CD8-positive, alpha-beta memory T cell (primary cell): ENCODE results near the gene BPI. TPM values are rescaled to one million over a fixed set of nuclear protein-coding genes. Genes with fewer than 3 reads are reported as not detected.
"Not testable (repeated sequence)": the region's sequence is repeated elsewhere in the genome, so short reads cannot be mapped to it uniquely, and the experiment has no call there.

Source experiments
- CTCF ChIA-PET: fragments of 350-600 bp; sonication (Branson Sonifier 250); formaldehyde crosslinking; loops from one replicate; lab custom pipeline; 2021; ENCODE audit warnings: antibody characterized with exemption; lab: Charles Lee
- POLR2A ChIA-PET: fragments of 350-600 bp; sonication (Branson Sonifier 250); formaldehyde crosslinking; loops from one replicate; lab custom pipeline; 2021; ENCODE audit warnings: antibody characterized with exemption; lab: Charles Lee
- DNase-seq, 5 donors: peaks; one replicate each; pipeline versions ENCODE4 v3.0.0 to v3.0.0-alpha.2; 2020 to 2022; ENCODE audit warnings: mixed read lengths in 1 of 5
- H3K27ac ChIP-seq: one replicate; pipeline ENCODE4 v1.7.0; 2013; ENCODE audit warnings: low read depth, mild to moderate bottlenecking, low read length, moderate library complexity
- H3K27me3 ChIP-seq: 2 replicates; pipeline ENCODE4 v1.7.0; 2013; ENCODE audit warnings: low read length, mild to moderate bottlenecking; ENCODE audit not compliant: insufficient read depth, poor library complexity, severe bottlenecking
- H3K36me3 ChIP-seq: 2 replicates; pipeline ENCODE4 v1.7.0; 2013; ENCODE audit warnings: mild to moderate bottlenecking, low read length, moderate library complexity; ENCODE audit not compliant: insufficient read depth
- H3K4me1 ChIP-seq: 2 replicates; pipeline ENCODE4 v1.7.0; 2013; ENCODE audit warnings: mild to moderate bottlenecking, low read length, moderate library complexity; ENCODE audit not compliant: insufficient read depth
- H3K4me3 ChIP-seq: 2 replicates; pipeline ENCODE4 v1.7.0; 2013; ENCODE audit warnings: mild to moderate bottlenecking, low read length
- H3K9me3 ChIP-seq: 2 replicates; pipeline ENCODE4 v1.7.0; 2013; ENCODE audit warnings: mild to moderate bottlenecking, low read length
- H3K27ac Mint-ChIP-seq, 8 donors: one replicate each; pipeline ENCODE4 v1.8.0; 2020 to 2021; ENCODE audit warnings: mixed read lengths in 8 of 8, mild to moderate bottlenecking in 6 of 8, inconsistent platforms in 3 of 8, moderate library complexity in 3 of 8
- H3K27me3 Mint-ChIP-seq, 2 donors: one replicate each; pipeline ENCODE4 v1.8.0; 2020 to 2021; ENCODE audit warnings: mixed read lengths in 2 of 2, mild to moderate bottlenecking in 1 of 2, moderate library complexity in 1 of 2
- H3K36me3 Mint-ChIP-seq, 3 donors: one replicate each; pipeline ENCODE4 v1.8.0; 2020 to 2021; ENCODE audit warnings: mixed read lengths in 3 of 3, inconsistent platforms in 1 of 3, mild to moderate bottlenecking in 1 of 3
- H3K4me1 Mint-ChIP-seq, 3 donors: one replicate each; pipeline ENCODE4 v1.8.0; 2020 to 2021; ENCODE audit warnings: mixed read lengths in 3 of 3, inconsistent platforms in 1 of 3, mild to moderate bottlenecking in 1 of 3
- H3K4me3 Mint-ChIP-seq, 7 donors: one replicate each; pipeline ENCODE4 v1.8.0; 2020 to 2021; ENCODE audit warnings: mixed read lengths in 7 of 7, mild to moderate bottlenecking in 6 of 7, moderate library complexity in 4 of 7, inconsistent platforms in 2 of 7
- H3K9me3 Mint-ChIP-seq, 5 donors: one replicate each; pipeline ENCODE4 v1.8.0; 2020 to 2022; ENCODE audit warnings: mixed read lengths in 5 of 5, mild to moderate bottlenecking in 3 of 5, moderate library complexity in 2 of 5, inconsistent platforms in 1 of 5
- polyA plus RNA-seq: library from polyadenylated mRNA; unstranded; fragments of 300-500 nt; fragmentation: Illumina TruSeq; gene quantifications from one replicate; pipeline ENCODE4 v1.2.3, GENCODE V29; 2021
- total RNA-seq, 2 experiments: library from RNA; stranded (reverse); gene quantifications; one replicate each; pipeline ENCODE4 v1.2.3, GENCODE V29; 2021

Gene BPI
- total and polyA plus RNA-seq, 3 experiments from 2014 or later: not detected

DNA sequence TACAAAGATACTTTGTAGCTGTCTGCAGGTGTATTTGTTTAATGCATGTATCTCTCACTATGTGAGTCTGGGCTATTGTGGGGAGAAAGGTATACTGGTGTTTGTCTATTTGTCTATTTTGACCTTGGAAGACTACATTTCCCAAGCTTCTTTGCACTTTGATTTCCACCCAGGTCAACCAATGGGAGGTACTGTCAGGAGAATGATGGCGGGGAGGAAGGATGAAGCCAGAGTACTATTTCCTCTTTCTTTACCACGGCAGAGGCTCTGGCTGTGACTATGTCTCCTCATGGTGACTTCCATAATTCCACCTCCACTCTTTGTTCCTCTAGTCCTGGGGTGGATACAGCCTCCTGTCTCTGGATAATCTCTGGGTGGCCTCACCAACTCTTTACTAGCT lies 65.4 kb downstream of the BPI start:
- ChIA-PET CTCF (no interaction called here), POLR2A (no interaction called here)

DNA sequence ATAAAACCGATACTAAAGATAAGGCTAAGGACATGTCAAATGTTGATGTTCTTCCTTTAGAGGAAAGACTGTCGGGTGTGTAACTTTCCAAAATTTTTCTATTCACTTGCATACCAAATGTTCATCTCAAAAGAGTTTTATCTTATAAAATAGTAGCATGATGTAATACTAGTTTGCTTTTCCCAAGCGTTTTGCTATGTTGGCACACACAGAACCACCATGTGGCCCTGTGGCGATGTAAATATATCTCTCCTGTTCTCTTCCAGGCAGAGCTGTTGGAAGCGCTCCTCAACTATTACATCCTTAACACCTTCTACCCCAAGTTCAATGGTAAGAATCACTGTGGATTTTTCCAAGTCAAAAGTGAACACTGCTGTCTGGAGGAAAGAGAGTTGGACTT lies 68.8 kb downstream of the BPI start:
- Histone ChIP-seq H3K4me1 (no peaks in the 10 kb centered on the region), H3K9me3 (no peaks in the 10 kb centered on the region), H3K27me3 (no peaks in the 10 kb centered on the region), H3K4me3 (no peak overlapping the region), H3K27ac (no peak overlapping the region), H3K36me3 (no peaks in the 10 kb centered on the region)
- H3K9me3 Mint-ChIP-seq: no peaks in the 10 kb centered on the region
- peaks cover 0 to 2% (median 0%) of the 10 kb centered on the region in 3 donors for H3K36me3 Mint-ChIP-seq
- peak overlapping the region in 1 of 8 donors; percentile 68 for H3K27ac Mint-ChIP-seq
- ChIA-PET CTCF (no interaction called here), POLR2A (no interaction called here)
- no peak overlapping the region for H3K4me3 Mint-ChIP-seq
- no peak for DNase-seq
- peaks cover 10 to 15% of the 10 kb centered on the region in 2 donors for H3K27me3 Mint-ChIP-seq
- peaks cover 2 to 6% (median 5%) of the 10 kb centered on the region in 3 donors for H3K4me1 Mint-ChIP-seq

More for the DNA sequence above, 65.4 kb downstream of the BPI start:
- DNase-seq: no peak
- Mint-ChIP-seq H3K4me3 (no peak overlapping the region), H3K9me3 (no peaks in the 10 kb centered on the region), H3K4me1 (peaks cover 2 to 6% (median 5%) of the 10 kb centered on the region in 3 donors), H3K27ac (no peak overlapping the region), H3K27me3 (peaks cover 9 to 17% of the 10 kb centered on the region in 2 donors), H3K36me3 (peaks cover 0 to 2% (median 0%) of the 10 kb centered on the region in 3 donors)
- Histone ChIP-seq H3K4me1 (no peaks in the 10 kb centered on the region), H3K9me3 (no peaks in the 10 kb centered on the region), H3K27me3 (no peaks in the 10 kb centered on the region), H3K4me3 (no peak overlapping the region), H3K36me3 (no peaks in the 10 kb centered on the region), H3K27ac (no peak overlapping the region)

DNA sequence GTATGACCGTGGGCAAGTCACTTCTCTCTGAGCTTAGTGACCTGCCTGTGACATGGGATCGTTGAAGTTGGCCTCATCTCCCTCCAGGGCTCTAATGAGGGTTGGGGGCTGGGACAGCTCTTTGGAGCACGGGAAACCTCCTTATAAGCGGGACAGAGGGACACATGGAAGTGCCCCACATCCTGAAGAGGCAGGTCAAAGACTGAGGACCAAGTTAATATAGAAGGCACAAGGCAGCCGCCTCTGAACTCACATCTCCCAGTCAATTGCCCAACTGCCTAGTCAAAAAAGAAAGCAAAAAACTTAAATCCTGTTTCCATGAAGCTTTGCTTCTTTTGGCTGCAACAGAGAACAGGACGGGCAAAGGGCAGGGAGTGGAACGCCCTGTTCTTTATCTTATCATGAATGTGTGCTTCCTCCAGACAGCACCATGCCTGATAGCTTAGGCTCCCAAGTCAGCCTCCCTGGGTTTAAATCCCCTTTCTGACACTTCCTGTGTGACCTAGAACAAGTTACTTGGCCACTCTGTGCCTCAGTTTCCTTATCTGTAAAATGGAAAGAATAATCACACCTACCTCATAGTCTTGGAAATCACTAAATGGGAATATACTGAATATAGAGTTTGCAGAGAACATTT lies 69.4 kb downstream of the BPI start:
- Histone ChIP-seq H3K27me3 (no peaks in the 10 kb centered on the region), H3K36me3 (no peaks in the 10 kb centered on the region), H3K9me3 (no peaks in the 10 kb centered on the region), H3K4me1 (no peaks in the 10 kb centered on the region), H3K27ac (no peak overlapping the region), H3K4me3 (no peak overlapping the region)
- Mint-ChIP-seq H3K9me3 (no peaks in the 10 kb centered on the region), H3K27ac (peak overlapping the region in 1 of 8 donors; percentile 68), H3K4me3 (no peak overlapping the region), H3K4me1 (peaks cover 2 to 6% (median 5%) of the 10 kb centered on the region in 3 donors), H3K36me3 (peaks cover 0 to 2% (median 0%) of the 10 kb centered on the region in 3 donors), H3K27me3 (peaks cover 10 to 15% of the 10 kb centered on the region in 2 donors)
- ChIA-PET POLR2A (no interaction called here), CTCF (no interaction called here)
- no peak for DNase-seq

DNA sequence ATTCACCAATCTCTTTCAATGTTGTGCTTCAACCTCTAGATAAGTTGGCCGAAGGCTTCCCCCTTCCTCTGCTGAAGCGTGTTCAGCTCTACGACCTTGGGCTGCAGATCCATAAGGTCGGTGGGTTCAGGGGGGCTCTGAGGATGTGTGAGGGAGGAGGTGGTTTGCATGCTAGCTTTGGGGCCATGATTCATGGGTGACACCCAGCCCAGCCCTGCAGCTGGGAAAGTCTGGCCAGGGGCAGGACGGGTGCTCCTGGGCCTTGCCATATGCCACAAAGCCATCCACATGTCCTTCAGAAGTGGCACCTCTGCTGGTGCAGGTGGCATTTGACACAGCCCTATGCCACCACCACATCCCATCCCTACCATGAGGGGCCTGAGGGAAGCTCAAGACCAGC lies 69.9 kb downstream of the BPI start:
- no peaks in the 10 kb centered on the region for H3K36me3 ChIP-seq
- peaks cover 10 to 15% of the 10 kb centered on the region in 2 donors for H3K27me3 Mint-ChIP-seq
- no peak overlapping the region for H3K4me3 Mint-ChIP-seq
- peaks cover 0 to 2% (median 0%) of the 10 kb centered on the region in 3 donors for H3K36me3 Mint-ChIP-seq
- DNase-seq: no peak
- no peak overlapping the region for H3K27ac Mint-ChIP-seq
- H3K9me3 Mint-ChIP-seq: no peaks in the 10 kb centered on the region
- H3K4me1 Mint-ChIP-seq: peaks cover 2 to 6% (median 5%) of the 10 kb centered on the region in 3 donors
- CTCF ChIA-PET: no interaction called here
- H3K4me1 ChIP-seq: no peaks in the 10 kb centered on the region
- no peak overlapping the region for H3K27ac ChIP-seq
- POLR2A ChIA-PET: no interaction called here
- H3K4me3 ChIP-seq: no peak overlapping the region
- H3K9me3 ChIP-seq: no peaks in the 10 kb centered on the region
- no peaks in the 10 kb centered on the region for H3K27me3 ChIP-seq

DNA sequence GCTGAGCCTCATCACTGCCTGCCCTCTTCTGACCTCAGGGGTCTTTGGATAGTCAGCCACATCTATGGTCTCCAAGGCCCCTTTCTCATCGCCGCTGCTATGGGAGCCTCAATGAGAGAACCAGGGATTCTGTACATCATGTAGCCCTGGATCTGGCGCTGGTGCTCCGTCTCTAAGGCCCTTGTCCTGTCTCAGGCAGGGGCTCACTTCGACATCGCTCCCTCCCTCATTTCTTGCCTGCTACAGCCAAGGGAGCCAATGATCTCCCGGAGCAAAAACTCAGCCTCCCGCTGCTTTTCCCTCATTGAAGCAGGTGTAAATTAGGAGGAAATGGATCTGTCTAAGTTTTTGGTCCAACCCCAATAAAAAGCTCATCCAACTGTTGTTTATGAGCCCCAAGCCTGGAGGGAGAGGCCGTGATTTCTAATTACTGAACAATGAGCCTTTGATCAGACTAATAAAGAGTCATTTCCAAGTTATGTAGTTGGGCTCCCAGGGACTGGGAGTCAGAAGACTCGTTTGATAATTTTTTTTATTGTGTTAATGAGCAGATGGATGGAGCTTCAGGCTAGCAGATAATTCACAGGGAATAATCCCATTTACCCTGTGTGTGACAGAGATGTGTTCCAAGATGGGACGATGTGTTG lies 73.2 kb downstream of the BPI start:
- Histone ChIP-seq H3K27me3 (no peaks in the 10 kb centered on the region), H3K9me3 (no peaks in the 10 kb centered on the region), H3K36me3 (no peaks in the 10 kb centered on the region), H3K4me1 (no peaks in the 10 kb centered on the region), H3K4me3 (no peak overlapping the region), H3K27ac (no peak overlapping the region)
- H3K36me3 Mint-ChIP-seq: no peaks in the 10 kb centered on the region
- ChIA-PET POLR2A (no interaction called here), CTCF (no interaction called here)
- H3K27ac Mint-ChIP-seq: no peak overlapping the region
- peaks cover 12 to 23% of the 10 kb centered on the region in 2 donors for H3K27me3 Mint-ChIP-seq
- H3K9me3 Mint-ChIP-seq: no peaks in the 10 kb centered on the region
- no peak overlapping the region for H3K4me3 Mint-ChIP-seq
- DNase-seq: no peak
- H3K4me1 Mint-ChIP-seq: no peaks in the 10 kb centered on the region

DNA sequence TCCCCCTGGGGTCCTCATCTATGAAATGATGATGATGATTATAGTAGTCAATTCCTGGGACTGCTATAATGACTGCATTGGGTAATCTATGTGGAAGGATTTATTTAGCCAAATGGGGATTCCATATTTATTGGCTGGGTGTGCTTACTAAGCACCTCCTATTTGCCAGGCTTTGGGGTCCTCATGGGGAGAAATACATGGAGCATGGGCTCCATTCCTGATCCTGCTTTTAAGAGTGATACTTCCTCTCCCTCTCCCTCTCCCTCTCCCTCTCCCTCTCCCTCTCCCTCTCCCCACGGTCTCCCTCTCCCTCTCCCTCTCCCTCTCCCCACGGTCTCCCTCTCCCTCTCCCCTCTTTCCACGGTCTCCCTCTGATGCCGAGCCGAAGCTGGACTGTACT lies 73.9 kb downstream of the BPI start:
- CTCF ChIA-PET: not testable (repeated sequence)

DNA sequence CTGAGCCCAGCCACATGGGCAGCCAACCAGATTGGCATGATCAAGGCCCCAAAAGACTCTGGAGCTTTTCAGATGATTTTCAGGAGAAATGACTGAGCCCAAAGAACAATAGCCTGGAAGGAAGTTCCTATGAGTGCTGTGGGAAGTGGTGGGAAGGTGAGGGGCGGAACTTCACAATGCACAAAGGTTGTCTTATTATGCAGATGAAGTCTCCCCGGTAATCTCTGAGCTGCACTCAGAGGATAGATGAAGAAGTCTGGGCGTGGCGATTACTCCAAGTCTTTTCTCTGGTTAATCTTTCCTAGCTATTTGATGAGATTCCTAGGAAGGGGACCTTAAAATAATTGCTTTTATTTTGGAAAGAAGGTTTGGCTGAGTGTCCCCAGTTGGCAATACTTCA lies 79.2 kb downstream of the BPI start:
- Mint-ChIP-seq H3K27me3 (peaks cover 12 to 53% of the 10 kb centered on the region in 2 donors), H3K36me3 (no peaks in the 10 kb centered on the region), H3K4me3 (no peak overlapping the region), H3K27ac (no peak overlapping the region), H3K4me1 (no peaks in the 10 kb centered on the region), H3K9me3 (no peaks in the 10 kb centered on the region)
- Histone ChIP-seq H3K4me3 (no peak overlapping the region), H3K27me3 (no peaks in the 10 kb centered on the region), H3K27ac (no peak overlapping the region), H3K36me3 (no peaks in the 10 kb centered on the region), H3K4me1 (no peaks in the 10 kb centered on the region), H3K9me3 (no peaks in the 10 kb centered on the region)
- POLR2A ChIA-PET: no interaction called here
- DNase-seq: no peak
- CTCF ChIA-PET: no interaction called here

More for the DNA sequence above, 73.9 kb downstream of the BPI start:
- H3K27ac Mint-ChIP-seq, H3K9me3 ChIP-seq, H3K4me1 ChIP-seq, H3K27me3 ChIP-seq, H3K4me3 ChIP-seq, POLR2A ChIA-PET, DNase-seq, H3K4me3 Mint-ChIP-seq, H3K36me3 ChIP-seq, H3K27ac ChIP-seq, H3K4me1 Mint-ChIP-seq, H3K36me3 Mint-ChIP-seq, H3K9me3 Mint-ChIP-seq: not testable (repeated sequence)
- peaks cover 13 to 27% of the 10 kb centered on the region in 2 donors for H3K27me3 Mint-ChIP-seq

DNA sequence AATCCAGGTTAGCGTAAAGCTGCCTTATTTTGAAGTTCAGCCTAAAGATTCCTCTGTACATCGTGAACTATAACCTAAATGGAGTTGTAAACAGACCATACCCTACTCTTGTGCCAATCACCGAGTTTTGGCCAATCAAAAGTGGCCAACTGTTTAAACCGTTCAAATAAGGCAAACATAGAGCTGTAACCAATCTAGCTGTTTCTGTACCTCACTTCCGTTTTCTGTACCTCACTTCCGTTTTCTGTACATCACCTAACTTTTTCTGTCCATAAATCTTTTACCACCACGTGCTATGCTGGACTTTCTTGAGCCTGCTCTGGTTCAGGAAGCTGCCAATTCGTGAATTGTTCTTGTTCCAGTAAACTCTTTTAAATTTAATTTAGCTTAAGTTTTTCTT lies 82.0 kb downstream of the BPI start:
- no peaks in the 10 kb centered on the region for H3K4me1 ChIP-seq
- CTCF ChIA-PET: no interaction called here
- no peaks in the 10 kb centered on the region for H3K27me3 ChIP-seq
- H3K27me3 Mint-ChIP-seq: peaks cover 12 to 59% of the 10 kb centered on the region in 2 donors
- POLR2A ChIA-PET: no interaction called here
- peaks cover 0 to 11% (median 4%) of the 10 kb centered on the region in 5 donors for H3K9me3 Mint-ChIP-seq
- H3K27ac Mint-ChIP-seq: no peak overlapping the region
- H3K27ac ChIP-seq: no peak overlapping the region
- H3K9me3 ChIP-seq: no peaks in the 10 kb centered on the region
- no peak for DNase-seq
- H3K4me1 Mint-ChIP-seq: no peaks in the 10 kb centered on the region
- no peak overlapping the region for H3K4me3 Mint-ChIP-seq
- H3K4me3 ChIP-seq: no peak overlapping the region
- peaks cover 0 to 3% (median 0%) of the 10 kb centered on the region in 3 donors for H3K36me3 Mint-ChIP-seq
- no peaks in the 10 kb centered on the region for H3K36me3 ChIP-seq
